ENCODE measurements around the gene PTGIS.

The PTGIS gene

GRCh38 chr20:49457444-49457843, 110.5 kb downstream of the PTGIS start:
- TF ChIP-seq RAD21 (IDR thresholded peaks at IDR 0.05; ENCODE audit: low read depth) (no peak), TAF1 (IDR thresholded peaks at IDR 0.05; ENCODE audit: low read depth) (no peak), CREB1 (IDR thresholded peaks at IDR 0.05; ENCODE audit: low read depth) (no peak), EGR1 (IDR thresholded peaks at IDR 0.05) (no peak), TEAD4 (IDR thresholded peaks at IDR 0.05) (no peak), REST (IDR thresholded peaks at IDR 0.05; ENCODE audit: low read depth) (no peak), USF1 (IDR thresholded peaks at IDR 0.05) (no peak), TCF12 (IDR thresholded peaks at IDR 0.05; ENCODE audit: low read depth) (no peak), CEBPB (IDR thresholded peaks at IDR 0.05) (no peak), MAX (IDR thresholded peaks at IDR 0.05) (no peak), EP300 (IDR thresholded peaks at IDR 0.05; ENCODE audit: borderline replicate concordance) (no peak), NFIC (IDR thresholded peaks at IDR 0.05) (no peak), ZBTB7A (IDR thresholded peaks at IDR 0.05; ENCODE audit: low read depth) (no peak), FOXM1 (IDR thresholded peaks at IDR 0.05; ENCODE audit: borderline replicate concordance, low read depth) (no peak), YY1 (IDR thresholded peaks at IDR 0.05; ENCODE audit: low read depth) (no peak)

GRCh38 chr20:49456646-49457045, 111.3 kb downstream of the PTGIS start:
- no peak for TF ChIP-seq ZBTB7A (IDR thresholded peaks at IDR 0.05; ENCODE audit: low read depth)
- no peak for TF ChIP-seq TAF1 (IDR thresholded peaks at IDR 0.05; ENCODE audit: low read depth)
- TF ChIP-seq YY1 (IDR thresholded peaks at IDR 0.05; ENCODE audit: low read depth), result no peak
- TF ChIP-seq CREB1 (IDR thresholded peaks at IDR 0.05; ENCODE audit: low read depth), result no peak
- TF ChIP-seq TEAD4 (IDR thresholded peaks at IDR 0.05), result no peak
- TF ChIP-seq USF1 (IDR thresholded peaks at IDR 0.05), result no peak
- TF ChIP-seq EP300 (IDR thresholded peaks at IDR 0.05; ENCODE audit: borderline replicate concordance), result no peak
- no peak for TF ChIP-seq FOXM1 (IDR thresholded peaks at IDR 0.05; ENCODE audit: borderline replicate concordance, low read depth)
- TF ChIP-seq EGR1 (IDR thresholded peaks at IDR 0.05), result no peak
- TF ChIP-seq REST (IDR thresholded peaks at IDR 0.05; ENCODE audit: low read depth), result no peak
- TF ChIP-seq MAX (IDR thresholded peaks at IDR 0.05), result no peak
- no peak for TF ChIP-seq TCF12 (IDR thresholded peaks at IDR 0.05; ENCODE audit: low read depth)
- no peak for TF ChIP-seq NFIC (IDR thresholded peaks at IDR 0.05)

- TF ChIP-seq FOXM1 (IDR thresholded peaks at IDR 0.05; ENCODE audit: borderline replicate concordance, low read depth) (no peak), NFIC (IDR thresholded peaks at IDR 0.05) (no peak), TEAD4 (IDR thresholded peaks at IDR 0.05) (no peak), YY1 (IDR thresholded peaks at IDR 0.05; ENCODE audit: low read depth) (no peak), ZBTB7A (IDR thresholded peaks at IDR 0.05; ENCODE audit: low read depth) (no peak), MAX (IDR thresholded peaks at IDR 0.05) (no peak), CEBPB (IDR thresholded peaks at IDR 0.05) (no peak), CREB1 (IDR thresholded peaks at IDR 0.05; ENCODE audit: low read depth) (no peak), EP300 (IDR thresholded peaks at IDR 0.05; ENCODE audit: borderline replicate concordance) (no peak), REST (IDR thresholded peaks at IDR 0.05; ENCODE audit: low read depth) (no peak), TAF1 (IDR thresholded peaks at IDR 0.05; ENCODE audit: low read depth) (no peak)
Observed at GRCh38 chr20:49455691-49456090, 112.2 kb downstream of the PTGIS start.

All from Ishikawa (cell line).